A673 (cell line): ENCODE data around the gene ARHGAP15. TPM values are rescaled to one million over a fixed set of nuclear protein-coding genes. Genes with fewer than 3 reads are reported as not detected.
A peak's percentile ranks its signal among the peaks of the same experiment; 100 is the strongest.

Experiments
- BruUV-seq: library from RNA; stranded (reverse); fragments of 400-500 nt; replicated peaks from 2 replicates; lab custom pipeline; 2021; lab: Mats Ljungman, UMichigan
- CTCF ChIA-PET: fragments of 300-600 bp; sonication (Branson Sonifier 250); formaldehyde crosslinking; loops from one replicate; lab custom pipeline; 2022; ENCODE audit warnings: antibody characterized with exemption; lab: Charles Lee
- POLR2A ChIA-PET: fragments of 300-600 bp; sonication (Branson Sonifier 250); formaldehyde crosslinking; loops from one replicate; lab custom pipeline; 2022; ENCODE audit warnings: antibody characterized with exemption; ENCODE audit not compliant: low non-redundant PET; lab: Charles Lee
- DNase-seq: peaks from one replicate; pipeline ENCODE4 v3.0.0-alpha.2; 2015; ENCODE audit warnings: low spot score
- H3K27ac ChIP-seq: fragments of 200-600 bp; sonication (generic); 2 replicates; pipeline ENCODE4 v1.5.1; 2016; ENCODE audit warnings: mixed run types, low read depth, mild to moderate bottlenecking, mixed read lengths, antibody characterized with exemption, low read length; ENCODE audit not compliant: poor library complexity, severe bottlenecking
- H3K27me3 ChIP-seq: fragments of 200-600 bp; sonication (generic); replicated peaks from 2 replicates; pipeline ENCODE4 v1.6.1; 2017; ENCODE audit warnings: mixed run types, low read depth, mild to moderate bottlenecking, mixed read lengths, antibody characterized with exemption, low read length; ENCODE audit not compliant: insufficient read depth, poor library complexity
- H3K36me3 ChIP-seq: fragments of 200-600 bp; sonication (generic); 2 replicates; pipeline ENCODE4 v1.6.1; 2016; ENCODE audit warnings: mixed run types, mild to moderate bottlenecking, mixed read lengths, antibody characterized with exemption, low read length; ENCODE audit not compliant: insufficient read depth, poor library complexity, severe bottlenecking
- H3K4me1 ChIP-seq: fragments of 200-600 bp; sonication (generic); 2 replicates; pipeline ENCODE4 v1.6.1; 2017; ENCODE audit warnings: mixed run types, mild to moderate bottlenecking, mixed read lengths, antibody characterized with exemption, low read length; ENCODE audit not compliant: insufficient read depth, poor library complexity, severe bottlenecking
- H3K4me3 ChIP-seq: fragments of 200-600 bp; sonication (generic); 2 replicates; pipeline ENCODE4 v1.5.1; 2016; ENCODE audit warnings: low read depth, mixed run types, mild to moderate bottlenecking, mixed read lengths, low read length; ENCODE audit not compliant: poor library complexity, severe bottlenecking
- H3K9me3 ChIP-seq: fragments of 200-600 bp; sonication (generic); 2 replicates; pipeline ENCODE4 v1.6.1; 2016; ENCODE audit warnings: mixed run types, low read depth, mild to moderate bottlenecking, mixed read lengths, antibody characterized with exemption, low read length; ENCODE audit not compliant: poor library complexity, severe bottlenecking
- CTCF ChIP-seq: fragments of 300-800, 200-600 bp; sonication (generic); conservative IDR thresholded peaks from 2 replicates; pipeline ENCODE4 v1.5.1; 2017; ENCODE audit warnings: low read depth, mild to moderate bottlenecking, antibody characterized with exemption, low read length, moderate library complexity, mixed read lengths
- EZH2 ChIP-seq: fragments of 200-600 bp; sonication (generic); IDR thresholded peaks from 2 replicates; pipeline ENCODE4 v1.6.1; 2017; ENCODE audit warnings: borderline replicate concordance, low read depth, mild to moderate bottlenecking, mixed read lengths, antibody characterized with exemption, low read length; ENCODE audit not compliant: poor library complexity, severe bottlenecking
- intact Hi-C: fragments of 100-400 bp; cut with micrococcal nuclease; formaldehyde crosslinking; loops from one replicate; pipeline ENCODE4 v1.10.0; 2022; ENCODE audit not compliant: unreplicated experiment
- total RNA-seq: library from RNA; stranded (reverse); gene quantifications from 2 replicates; pipeline ENCODE4 v1.2.3, GENCODE V29; 2021

ARHGAP15 gene
- total RNA-seq, 1 experiment from 2014 or later: not detected

GRCh38 chr2:143417428-143417827 is 288.2 kb downstream of the ARHGAP15 start:
- intact Hi-C loops: no loop called here
- H3K27ac ChIP-seq: no peak overlapping the region
- no peak for DNase-seq
- no peaks in the 10 kb centered on the region for H3K27me3 ChIP-seq
- no peaks in the 10 kb centered on the region for H3K4me1 ChIP-seq
- CTCF ChIA-PET: no interaction called here
- no peaks in the 10 kb centered on the region for H3K9me3 ChIP-seq
- POLR2A ChIA-PET: no interaction called here
- BruUV-seq: no TSS peak
- no peaks in the 10 kb centered on the region for H3K36me3 ChIP-seq
- TF ChIP-seq CTCF (no peak), EZH2 (no peak)
- H3K4me3 ChIP-seq: no peak overlapping the region

GRCh38 chr2:143420313-143420712 is 291.1 kb downstream of the ARHGAP15 start:
- ChIA-PET CTCF (no interaction called here), POLR2A (no interaction called here)
- Histone ChIP-seq H3K27ac (no peak overlapping the region), H3K36me3 (no peaks in the 10 kb centered on the region), H3K4me1 (no peaks in the 10 kb centered on the region), H3K9me3 (no peaks in the 10 kb centered on the region), H3K27me3 (no peaks in the 10 kb centered on the region), H3K4me3 (no peak overlapping the region)
- DNase-seq: peak; percentile 29
- intact Hi-C loops: no loop called here
- no peak for TF ChIP-seq EZH2
- TF ChIP-seq CTCF: no peak
- BruUV-seq: no TSS peak

GRCh38 chr2:143422681-143423080 is 293.5 kb downstream of the ARHGAP15 start:
- POLR2A ChIA-PET: no interaction called here
- no peak overlapping the region for H3K4me3 ChIP-seq
- H3K27ac ChIP-seq: no peak overlapping the region
- H3K36me3 ChIP-seq: no peaks in the 10 kb centered on the region
- no peaks in the 10 kb centered on the region for H3K9me3 ChIP-seq
- BruUV-seq: no TSS peak
- intact Hi-C loops: no loop called here
- no peaks in the 10 kb centered on the region for H3K4me1 ChIP-seq
- TF ChIP-seq EZH2 (no peak), CTCF (no peak)
- no peak for DNase-seq
- CTCF ChIA-PET: no interaction called here
- H3K27me3 ChIP-seq: no peaks in the 10 kb centered on the region
